Camera-type eye (tissue), 1 donor: ENCODE data around the gene RPS25. TPM values are rescaled to one million over a fixed set of nuclear protein-coding genes. Genes with fewer than 3 reads are reported as not detected.

Source experiments
- total RNA-seq: library from RNA; depleted of rRNA; stranded (reverse); fragments of >200 nt; gene quantifications from one replicate; pipeline ENCODE4 v1.2.3, GENCODE V29; 2014

Gene RPS25
- total RNA-seq = 786 TPM

DNA sequence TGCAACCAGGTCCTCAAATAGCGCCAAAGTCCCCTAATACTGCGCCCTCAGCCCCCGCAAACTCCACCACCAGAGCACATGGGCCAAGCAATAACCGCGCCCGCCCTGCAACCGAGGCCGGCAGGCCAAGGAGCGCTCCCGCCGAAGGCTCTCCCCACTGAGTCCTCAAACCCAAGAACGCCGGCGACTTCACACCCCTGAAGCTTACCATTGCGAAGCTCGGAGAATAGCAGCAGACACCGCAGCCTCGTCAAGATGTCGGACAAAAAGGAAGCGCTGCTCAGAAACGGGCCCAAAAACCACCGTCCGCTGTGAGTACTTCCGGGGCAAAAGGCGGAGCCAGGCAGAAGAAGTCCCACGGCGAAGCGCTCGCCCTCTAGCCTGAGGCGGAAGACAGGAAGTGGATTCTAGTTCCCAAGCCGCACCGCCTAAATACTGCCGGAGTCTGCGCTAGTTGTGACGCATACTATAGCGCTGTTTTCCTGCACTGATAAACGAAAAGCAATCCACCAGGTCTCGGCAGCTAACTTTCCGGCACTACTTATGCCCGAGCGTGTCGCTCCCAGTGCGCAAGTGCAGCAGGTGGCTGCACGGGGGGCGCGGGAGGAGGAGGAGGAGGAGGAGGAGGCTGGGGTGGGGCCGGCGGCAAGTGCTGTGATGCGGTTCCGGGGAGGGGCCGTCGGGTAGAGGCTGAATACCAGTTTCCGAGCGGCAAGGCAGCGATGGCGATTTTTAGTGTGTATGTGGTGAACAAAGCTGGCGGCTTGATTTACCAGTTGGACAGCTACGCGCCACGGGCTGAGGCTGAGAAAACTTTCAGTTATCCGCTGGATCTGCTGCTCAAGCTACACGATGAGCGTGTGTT, at the start of gene RPS25, which contains the start of gene TRAPPC4:
Gene RPS25, minus strand, starts transcription at position 270 of the 865 bp plus-strand sequence. Its CDS starts 59 bp downstream, at position 211.
Gene TRAPPC4, plus strand, starts transcription at position 693 of the 865 bp plus-strand sequence. Its CDS starts 30 bp downstream, at position 723.

DNA sequence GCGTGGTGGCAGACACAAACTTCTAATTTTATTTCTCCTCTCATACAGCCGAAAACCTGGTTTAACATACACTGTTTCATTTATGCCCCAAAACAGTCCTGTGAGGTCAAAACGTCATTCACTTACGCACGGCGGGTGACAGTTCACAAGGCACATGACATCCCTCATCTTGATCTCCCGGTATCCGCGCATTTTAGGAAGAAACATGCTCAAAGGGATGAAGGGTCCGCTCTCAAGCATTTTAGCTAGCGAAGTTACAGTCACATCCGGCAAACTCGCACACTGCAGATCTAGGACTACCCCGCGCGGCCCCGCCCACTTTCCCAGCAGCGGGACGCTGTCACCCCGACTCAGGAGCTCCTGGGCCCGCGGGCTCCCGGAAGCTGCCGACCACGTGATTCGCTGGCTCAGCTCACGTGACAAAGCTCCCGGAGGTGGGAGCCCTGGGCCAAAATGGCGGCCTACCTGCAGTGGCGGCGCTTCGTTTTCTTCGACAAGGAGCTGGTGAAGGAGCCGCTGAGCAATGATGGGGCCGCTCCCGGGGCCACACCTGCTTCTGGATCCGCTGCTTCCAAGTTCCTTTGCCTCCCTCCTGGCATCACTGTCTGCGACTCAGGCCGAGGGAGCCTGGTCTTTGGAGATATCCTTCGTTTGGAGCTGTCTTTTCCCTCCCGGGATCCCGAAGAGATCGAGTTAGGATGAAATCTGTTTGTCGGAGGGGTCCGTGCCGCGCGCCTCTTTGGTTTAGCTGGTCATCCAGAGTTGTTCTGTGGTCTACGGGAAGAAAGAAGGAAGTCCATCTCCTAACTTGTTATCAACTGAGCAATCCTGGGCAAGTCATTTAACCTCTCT, 49.5 kb upstream of the RPS25 start, which contains the start of gene VPS11:
Gene VPS11, plus strand, starts transcription at position 448 of the 852 bp plus-strand sequence. Its CDS starts 6 bp downstream, at position 454.

DNA sequence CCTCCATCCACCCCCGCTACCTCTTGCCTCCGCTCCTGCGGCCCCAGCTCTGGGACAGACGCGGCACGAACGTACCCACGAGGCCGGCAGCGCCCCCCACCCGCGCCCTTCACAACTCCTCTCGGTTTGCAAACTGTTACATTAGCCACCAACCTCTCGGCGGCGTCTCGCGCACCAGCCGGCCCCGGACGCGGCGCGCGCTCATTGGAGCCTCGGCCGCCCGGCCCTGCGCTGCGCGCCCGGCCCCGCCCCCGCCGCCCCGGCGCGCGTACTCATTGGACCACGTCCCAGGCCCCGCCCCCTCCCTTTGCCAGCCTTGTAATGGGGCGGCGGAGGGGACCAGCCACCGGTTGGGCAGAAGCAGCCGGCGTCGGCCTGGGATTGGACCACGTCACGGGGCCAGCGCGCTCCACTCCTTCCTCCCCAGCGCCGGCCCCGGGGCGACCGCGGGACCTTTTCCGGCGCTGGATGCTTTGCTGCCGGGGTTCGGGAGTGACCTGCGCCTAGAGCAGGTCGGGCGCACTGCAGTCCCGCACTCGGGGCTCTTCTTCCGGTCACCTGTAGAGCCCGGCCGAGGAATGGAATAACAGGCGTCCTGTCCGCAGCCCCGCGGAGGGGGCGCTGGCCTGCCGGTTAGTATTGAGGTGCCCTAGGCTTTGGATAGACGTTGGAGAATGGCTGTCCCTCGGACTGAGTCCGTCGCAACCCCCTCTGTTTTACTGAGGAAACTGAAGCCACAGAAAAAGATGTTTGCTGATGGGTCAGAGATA, 39.0 kb upstream of the RPS25 start, which contains the start of gene HYOU1:
Gene HYOU1, minus strand, starts transcription at position 206 of the 770 bp plus-strand sequence. CDS start 1,045 bp downstream, outside the sequence.

DNA sequence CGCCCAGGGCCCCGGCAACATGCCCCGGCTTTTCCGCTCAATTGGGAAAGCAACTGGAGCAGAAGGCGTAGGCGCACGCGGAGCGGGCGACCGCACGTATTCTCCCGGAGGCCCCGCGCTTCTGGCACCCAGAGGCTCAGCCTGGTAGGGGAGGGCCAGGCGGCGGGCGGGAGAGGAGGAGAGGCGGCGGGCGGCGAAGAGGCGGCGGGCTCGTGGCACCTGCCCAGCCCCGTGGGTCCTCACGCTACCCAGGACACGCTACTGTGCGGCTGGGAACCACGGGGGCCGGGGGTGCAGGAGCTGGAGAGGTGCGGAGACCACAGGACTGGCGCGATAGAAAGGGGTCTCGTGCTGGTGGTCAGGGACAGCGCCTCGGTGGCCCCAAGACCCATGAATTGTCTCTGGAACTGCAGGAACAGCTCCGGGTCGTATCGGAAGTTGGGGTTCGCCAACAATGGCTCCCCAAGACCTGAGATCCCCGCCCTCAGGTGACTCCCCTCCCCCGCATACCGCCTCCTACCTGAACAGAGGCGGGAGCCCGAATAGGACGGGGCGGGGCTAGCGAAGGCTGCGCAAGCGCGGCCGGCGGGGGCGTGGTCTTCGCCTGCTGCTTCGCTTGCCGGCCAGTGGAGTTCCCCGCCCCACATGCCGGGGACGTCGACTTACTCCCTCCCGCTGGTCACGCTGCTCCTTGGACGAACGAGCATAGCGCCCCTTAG, 12.3 kb upstream of the RPS25 start, which contains the start of gene SLC37A4:
Gene SLC37A4, minus strand, starts transcription at position 549 of the 719 bp plus-strand sequence.

DNA sequence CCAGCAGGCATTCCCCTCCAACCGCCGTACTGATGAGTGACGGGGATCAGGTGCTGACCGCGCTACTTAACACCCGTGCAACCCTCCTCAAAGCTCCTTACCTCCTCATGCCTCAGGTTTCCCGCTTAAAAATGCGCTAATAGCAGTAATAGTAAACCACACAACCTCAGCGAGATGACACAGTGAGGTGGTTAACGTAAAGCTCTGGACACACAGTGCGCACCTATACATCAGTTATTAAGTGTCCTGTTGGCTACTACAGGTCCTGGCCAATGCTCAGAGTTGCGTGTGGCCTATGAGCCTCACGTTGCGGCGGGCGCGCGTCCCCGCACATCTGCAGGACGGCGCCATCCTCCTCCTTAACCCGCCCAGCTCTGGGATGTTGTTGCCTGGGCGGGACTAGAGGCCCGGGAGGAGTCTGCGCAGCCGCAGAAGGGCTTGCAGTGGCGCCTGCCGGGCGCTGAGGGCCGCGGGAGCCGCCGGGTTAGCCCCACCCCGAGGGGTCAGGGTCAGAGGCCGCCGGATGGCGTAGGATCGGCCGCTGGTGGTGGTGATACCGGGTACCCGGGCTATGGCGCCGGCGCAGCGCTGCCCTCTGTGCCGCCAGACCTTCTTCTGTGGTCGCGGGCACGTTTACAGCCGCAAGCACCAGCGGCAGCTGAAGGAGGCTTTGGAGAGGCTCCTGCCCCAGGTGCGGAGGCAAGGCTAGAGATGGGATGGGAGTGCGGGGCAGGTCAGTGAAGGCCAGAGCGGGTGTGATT, 20.3 kb downstream of the RPS25 start, which contains the start of gene CENATAC:
Gene CENATAC, plus strand, starts transcription at position 512 of the 761 bp plus-strand sequence. Its CDS starts 60 bp downstream, at position 572.

DNA sequence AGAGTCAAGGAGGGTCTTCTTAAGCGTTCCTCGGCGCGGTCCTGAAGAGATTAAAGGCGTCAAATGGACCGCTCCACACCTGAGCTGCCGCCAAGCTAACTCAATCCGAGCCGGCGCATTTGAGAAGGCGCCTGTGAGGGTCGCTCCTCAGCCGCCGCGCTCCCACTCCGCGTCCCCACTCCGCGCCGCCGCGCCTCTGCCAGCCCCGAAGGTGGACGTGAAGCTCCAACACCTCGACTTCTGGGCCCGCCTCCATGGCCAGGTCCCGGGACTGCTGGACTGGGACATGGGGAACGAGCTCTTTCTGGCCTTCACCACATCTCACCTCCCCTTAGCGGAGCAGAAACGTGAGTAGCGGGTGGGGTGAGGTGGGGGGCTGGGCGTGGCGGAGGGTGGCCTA, 46.5 kb downstream of the RPS25 start, which contains the start of gene FOXR1:
Gene FOXR1, plus strand, starts transcription at position 116 of the 400 bp plus-strand sequence. Its CDS starts 171 bp downstream, at position 287.

Other genes with a start within 250 kb of the RPS25 start
- 293 TPM for gene DDX6, start 227.2 kb downstream of the RPS25 start, total RNA-seq
- gene CXCR5, start 134.5 kb downstream of the RPS25 start, total RNA-seq = not detected
- gene BCL9L, start 92.4 kb downstream of the RPS25 start, total RNA-seq = 24.8 TPM
- gene UPK2, start 62.0 kb downstream of the RPS25 start, total RNA-seq = not detected
- gene FOXR1, start 46.6 kb downstream of the RPS25 start, total RNA-seq = not detected
- 48.5 TPM for gene CENATAC, start 20.2 kb downstream of the RPS25 start, total RNA-seq
- gene TRAPPC4, start 423 bp upstream of the RPS25 start, total RNA-seq = 57.7 TPM
- gene SLC37A4, start 12.5 kb upstream of the RPS25 start, total RNA-seq = 24.0 TPM
- 74.0 TPM for gene HYOU1, start 38.9 kb upstream of the RPS25 start, total RNA-seq
- 36.0 TPM for gene VPS11, start 49.5 kb upstream of the RPS25 start, total RNA-seq
- gene HMBS, start 66.5 kb upstream of the RPS25 start, total RNA-seq = 7.9 TPM
- gene DPAGT1, start 83.5 kb upstream of the RPS25 start, total RNA-seq = 29.1 TPM
- 9.8 TPM for gene C2CD2L, start 89.0 kb upstream of the RPS25 start, total RNA-seq
- gene HINFP, start 103.2 kb upstream of the RPS25 start, total RNA-seq = 24.4 TPM
- gene ABCG4, start 130.7 kb upstream of the RPS25 start, total RNA-seq = 14.6 TPM
- gene NLRX1, start 150.4 kb upstream of the RPS25 start, total RNA-seq = 24.0 TPM
- gene NHERF4, start 167.1 kb upstream of the RPS25 start, total RNA-seq = 0.44 TPM
- gene CBL, start 188.0 kb upstream of the RPS25 start, total RNA-seq = 23.1 TPM